ENCODE results near the gene FBN1. TPM values are rescaled to one million over a fixed set of nuclear protein-coding genes. Genes with fewer than 3 reads are reported as not detected.

Gene FBN1
- total and polyA plus RNA-seq, 7 donors: 1.2 to 173 (median 57.0) TPM

- H3K4me1 ChIP-seq: peaks cover 0 to 14% (median 2%) of the 10 kb centered on the region in 4 donors
- no peak overlapping the region for H3K4me3 ChIP-seq
- no peaks in the 10 kb centered on the region for H3K36me3 ChIP-seq
- peak overlapping the region in 3 of 4 donors; percentile 53 to 63 (median 62) for H3K27ac ChIP-seq
- H3K9me3 ChIP-seq: no peaks in the 10 kb centered on the region
- intact Hi-C loops (cut with DNase I): loop anchor here (10.0 kb wide), 1 partner anchor 108 kb away; the partner anchor contains the start of gene FBN1
- no peak for DNase-seq
- TF ChIP-seq EP300 (IDR thresholded peaks at IDR 0.05) (no peak), POLR2AphosphoS5 (IDR thresholded peaks at IDR 0.05) (peak in 2 of 4 donors; percentile 15 to 30), POLR2A (IDR thresholded peaks at IDR 0.05) (no peak), CTCF (IDR thresholded peaks at IDR 0.05) (no peak)
- no peaks in the 10 kb centered on the region for H3K27me3 ChIP-seq
- 46 to 63% methylated on average over 3 of the region's 3 CpGs for WGBS, 2 donors
These were observed 108.8 kb downstream of the FBN1 start for GRCh38 chr15:48536681-48537091.

- intact Hi-C loops (cut with DNase I): loop anchor here (10.0 kb wide), 1 partner anchor 111 kb away; the partner anchor contains the start of gene FBN1
These were observed 111.5 kb downstream of the FBN1 start for GRCh38 chr15:48533982-48534381.

GRCh38 chr15:48532946-48533345 is 112.6 kb downstream of the FBN1 start:
- Histone ChIP-seq H3K27ac (no peak overlapping the region), H3K4me1 (peaks cover 0 to 14% (median 2%) of the 10 kb centered on the region in 4 donors), H3K9me3 (no peaks in the 10 kb centered on the region), H3K36me3 (peaks cover 0 to 4% (median 0%) of the 10 kb centered on the region in 4 donors), H3K27me3 (no peaks in the 10 kb centered on the region), H3K4me3 (no peak overlapping the region)
- TF ChIP-seq POLR2A (IDR thresholded peaks at IDR 0.05) (no peak), CTCF (IDR thresholded peaks at IDR 0.05) (no peak), POLR2AphosphoS5 (IDR thresholded peaks at IDR 0.05) (no peak), EP300 (IDR thresholded peaks at IDR 0.05) (no peak)
- intact Hi-C loops (cut with DNase I): loop anchor here (10.0 kb wide), 1 partner anchor 112 kb away; the partner anchor contains the start of gene FBN1
- DNase-seq: no peak

More at GRCh38 chr15:48533982-48534381, 111.5 kb downstream of the FBN1 start:
- no peak for DNase-seq
- peak overlapping the region in 1 of 4 donors; percentile 39 for H3K27ac ChIP-seq
- H3K36me3 ChIP-seq: peaks cover 0 to 4% (median 0%) of the 10 kb centered on the region in 4 donors
- TF ChIP-seq POLR2AphosphoS5 (IDR thresholded peaks at IDR 0.05) (no peak), POLR2A (IDR thresholded peaks at IDR 0.05) (no peak), EP300 (IDR thresholded peaks at IDR 0.05) (no peak), CTCF (IDR thresholded peaks at IDR 0.05) (no peak)
- no peak overlapping the region for H3K4me3 ChIP-seq
- H3K9me3 ChIP-seq: no peaks in the 10 kb centered on the region
- WGBS, 2 donors: 79 to 83% methylated on average over 2 of the region's 2 CpGs
- no peaks in the 10 kb centered on the region for H3K27me3 ChIP-seq
- peaks cover 0 to 14% (median 2%) of the 10 kb centered on the region in 4 donors for H3K4me1 ChIP-seq

- no peak for TF ChIP-seq CTCF (IDR thresholded peaks at IDR 0.05)
- no peak for TF ChIP-seq POLR2AphosphoS5 (IDR thresholded peaks at IDR 0.05)
- TF ChIP-seq EP300 (IDR thresholded peaks at IDR 0.05): no peak
- TF ChIP-seq POLR2A (IDR thresholded peaks at IDR 0.05): no peak
- Histone ChIP-seq H3K27ac (no peak overlapping the region), H3K9me3 (no peaks in the 10 kb centered on the region), H3K4me3 (no peak overlapping the region), H3K4me1 (peaks cover 0 to 14% (median 3%) of the 10 kb centered on the region in 4 donors), H3K36me3 (peaks cover 0 to 6% (median 2%) of the 10 kb centered on the region in 4 donors), H3K27me3 (no peaks in the 10 kb centered on the region)
- intact Hi-C loops (cut with DNase I): loop anchor here (10.0 kb wide), 1 partner anchor 114 kb away; the partner anchor contains the start of gene FBN1
- WGBS, 2 donors: 93 to 95% methylated on average over 4 of the region's 4 CpGs
- DNase-seq: no peak
These were observed 115.0 kb downstream of the FBN1 start for GRCh38 chr15:48530528-48530927.

Data from sigmoid colon (tissue), 7 donors.